ENCODE results near the gene NACC2. TPM values are rescaled to one million over a fixed set of nuclear protein-coding genes. Genes with fewer than 3 reads are reported as not detected.

NACC2 gene
- polyA plus RNA-seq, 4 donors, result 4.9 to 10.1 (median 8.0) TPM

GRCh38 chr9:135965124-135965756 lies 129.8 kb downstream of the NACC2 start:
- DNase-seq, result no peak
- Histone ChIP-seq H3K4me3 (ENCODE audit: low read depth in 1 of 3, low read length in 3 of 3) (no peak overlapping the region), H3K27ac (ENCODE audit: low read depth in 1 of 3, low read length in 2 of 3) (no peak overlapping the region), H3K27me3 (ENCODE audit: control insufficient read depth in 3 of 3, insufficient read depth in 3 of 3, low read length in 3 of 3) (no peaks in the 10 kb centered on the region), H3K36me3 (ENCODE audit: control insufficient read depth in 3 of 3, insufficient read depth in 2 of 3, low read depth in 1 of 3, low read length in 3 of 3) (no peaks in the 10 kb centered on the region), H3K9me3 (ENCODE audit: control insufficient read depth in 2 of 2, insufficient read depth in 1 of 2, low read depth in 1 of 2, low read length in 1 of 2) (no peaks in the 10 kb centered on the region), H3K4me1 (ENCODE audit: control insufficient read depth in 3 of 3, insufficient read depth in 2 of 3, low read depth in 1 of 3, low read length in 2 of 3) (peaks cover 0 to 4% (median 0%) of the 10 kb centered on the region in 3 donors)
- no peak for FAIRE-seq
- WGBS, 3 donors, result 62 to 68% (median 65%) methylated on average over 11 of the region's 11 CpGs

- Histone ChIP-seq H3K27ac (ENCODE audit: low read depth in 1 of 3, low read length in 2 of 3) (no peak overlapping the region), H3K9me3 (ENCODE audit: control insufficient read depth in 2 of 2, insufficient read depth in 1 of 2, low read depth in 1 of 2, low read length in 1 of 2) (no peaks in the 10 kb centered on the region), H3K27me3 (ENCODE audit: control insufficient read depth in 3 of 3, insufficient read depth in 3 of 3, low read length in 3 of 3) (no peaks in the 10 kb centered on the region), H3K4me3 (ENCODE audit: low read depth in 1 of 3, low read length in 3 of 3) (no peak overlapping the region), H3K4me1 (ENCODE audit: control insufficient read depth in 3 of 3, insufficient read depth in 2 of 3, low read depth in 1 of 3, low read length in 2 of 3) (peaks cover 0 to 4% (median 0%) of the 10 kb centered on the region in 3 donors), H3K36me3 (ENCODE audit: control insufficient read depth in 3 of 3, insufficient read depth in 2 of 3, low read depth in 1 of 3, low read length in 3 of 3) (no peaks in the 10 kb centered on the region)
- DNase-seq (no peak), FAIRE-seq (no peak)
- 46 to 70% (median 53%) methylated on average over 10 of the region's 10 CpGs for WGBS, 3 donors
Measured at GRCh38 chr9:135963938-135964337, 131.2 kb downstream of the NACC2 start.

GRCh38 chr9:135963338-135963737 lies 131.8 kb downstream of the NACC2 start:
- DNase-seq (no peak), FAIRE-seq (no peak)
- no peaks in the 10 kb centered on the region for H3K9me3 ChIP-seq (ENCODE audit: control insufficient read depth in 2 of 2, insufficient read depth in 1 of 2, low read depth in 1 of 2, low read length in 1 of 2)
- H3K4me3 ChIP-seq (ENCODE audit: low read depth in 1 of 3, low read length in 3 of 3), result no peak overlapping the region
- no peak overlapping the region for H3K27ac ChIP-seq (ENCODE audit: low read depth in 1 of 3, low read length in 2 of 3)
- H3K36me3 ChIP-seq (ENCODE audit: control insufficient read depth in 3 of 3, insufficient read depth in 2 of 3, low read depth in 1 of 3, low read length in 3 of 3), result peaks cover 0 to 4% (median 0%) of the 10 kb centered on the region in 3 donors
- no peaks in the 10 kb centered on the region for H3K27me3 ChIP-seq (ENCODE audit: control insufficient read depth in 3 of 3, insufficient read depth in 3 of 3, low read length in 3 of 3)
- H3K4me1 ChIP-seq (ENCODE audit: control insufficient read depth in 3 of 3, insufficient read depth in 2 of 3, low read depth in 1 of 3, low read length in 2 of 3), result peaks cover 0 to 4% (median 0%) of the 10 kb centered on the region in 3 donors
- WGBS, 3 donors, result 84 to 88% (median 88%) methylated on average over 8 of the region's 8 CpGs

- Histone ChIP-seq H3K36me3 (ENCODE audit: control insufficient read depth in 3 of 3, insufficient read depth in 2 of 3, low read depth in 1 of 3, low read length in 3 of 3) (peaks cover 0 to 6% (median 0%) of the 10 kb centered on the region in 3 donors), H3K4me3 (ENCODE audit: low read depth in 1 of 3, low read length in 3 of 3) (no peak overlapping the region), H3K4me1 (ENCODE audit: control insufficient read depth in 3 of 3, insufficient read depth in 2 of 3, low read depth in 1 of 3, low read length in 2 of 3) (peaks cover 0 to 3% (median 0%) of the 10 kb centered on the region in 3 donors), H3K27ac (ENCODE audit: low read depth in 1 of 3, low read length in 2 of 3) (no peak overlapping the region), H3K9me3 (ENCODE audit: control insufficient read depth in 2 of 2, insufficient read depth in 1 of 2, low read depth in 1 of 2, low read length in 1 of 2) (no peaks in the 10 kb centered on the region), H3K27me3 (ENCODE audit: control insufficient read depth in 3 of 3, insufficient read depth in 3 of 3, low read length in 3 of 3) (no peaks in the 10 kb centered on the region)
- 57 to 64% (median 61%) methylated on average over 11 of the region's 11 CpGs for WGBS, 3 donors
- DNase-seq (no peak), FAIRE-seq (no peak)
Measured at GRCh38 chr9:135962696-135963307, 132.3 kb downstream of the NACC2 start.

GRCh38 chr9:135961811-135962695 lies 133.0 kb downstream of the NACC2 start:
- Histone ChIP-seq H3K4me1 (ENCODE audit: control insufficient read depth in 3 of 3, insufficient read depth in 2 of 3, low read depth in 1 of 3, low read length in 2 of 3) (no peaks in the 10 kb centered on the region), H3K27ac (ENCODE audit: low read depth in 1 of 3, low read length in 2 of 3) (no peak overlapping the region), H3K9me3 (ENCODE audit: control insufficient read depth in 2 of 2, insufficient read depth in 1 of 2, low read depth in 1 of 2, low read length in 1 of 2) (no peaks in the 10 kb centered on the region), H3K36me3 (ENCODE audit: control insufficient read depth in 3 of 3, insufficient read depth in 2 of 3, low read depth in 1 of 3, low read length in 3 of 3) (peaks cover 0 to 6% (median 0%) of the 10 kb centered on the region in 3 donors), H3K27me3 (ENCODE audit: control insufficient read depth in 3 of 3, insufficient read depth in 3 of 3, low read length in 3 of 3) (no peaks in the 10 kb centered on the region), H3K4me3 (ENCODE audit: low read depth in 1 of 3, low read length in 3 of 3) (no peak overlapping the region)
- FAIRE-seq (no peak), DNase-seq (peak in 1 of 2 donors; percentile 11)
- WGBS, 3 donors, result 29 to 38% (median 34%) methylated on average over 15 of the region's 15 CpGs

- FAIRE-seq, result no peak
- Histone ChIP-seq H3K4me1 (ENCODE audit: control insufficient read depth in 3 of 3, insufficient read depth in 2 of 3, low read depth in 1 of 3, low read length in 2 of 3) (no peaks in the 10 kb centered on the region), H3K27me3 (ENCODE audit: control insufficient read depth in 3 of 3, insufficient read depth in 3 of 3, low read length in 3 of 3) (no peaks in the 10 kb centered on the region), H3K36me3 (ENCODE audit: control insufficient read depth in 3 of 3, insufficient read depth in 2 of 3, low read depth in 1 of 3, low read length in 3 of 3) (peaks cover 0 to 6% (median 0%) of the 10 kb centered on the region in 3 donors), H3K9me3 (ENCODE audit: control insufficient read depth in 2 of 2, insufficient read depth in 1 of 2, low read depth in 1 of 2, low read length in 1 of 2) (no peaks in the 10 kb centered on the region), H3K27ac (ENCODE audit: low read depth in 1 of 3, low read length in 2 of 3) (peak within 1 kb of the TSS; percentile 69 to 89 (median 87)), H3K4me3 (ENCODE audit: low read depth in 1 of 3, low read length in 3 of 3) (peak within 1 kb of the TSS; percentile 80 to 89 (median 83))
- peak; percentile 93 to 98 for DNase-seq
- 0 to 1% (median 0%) methylated on average over 37 to 53 of the region's 53 CpGs for WGBS, 3 donors
Measured at GRCh38 chr9:135961277-135961715, 133.8 kb downstream of the NACC2 start, which contains the start of gene UBAC1. TSS of gene UBAC1 (minus strand) at chr9:135961373. CDS start at chr9:135961162, 211 bp downstream.

- H3K4me1 ChIP-seq (ENCODE audit: control insufficient read depth in 3 of 3, insufficient read depth in 2 of 3, low read depth in 1 of 3, low read length in 2 of 3), result no peaks in the 10 kb centered on the region
- H3K9me3 ChIP-seq (ENCODE audit: control insufficient read depth in 2 of 2, insufficient read depth in 1 of 2, low read depth in 1 of 2, low read length in 1 of 2), result no peaks in the 10 kb centered on the region
- peaks cover 0 to 8% (median 0%) of the 10 kb centered on the region in 3 donors for H3K36me3 ChIP-seq (ENCODE audit: control insufficient read depth in 3 of 3, insufficient read depth in 2 of 3, low read depth in 1 of 3, low read length in 3 of 3)
- WGBS, 3 donors, result 0 to 1% (median 1%) methylated on average over 43 to 74 of the region's 74 CpGs
- H3K4me3 ChIP-seq (ENCODE audit: low read depth in 1 of 3, low read length in 3 of 3), result peak overlapping the region; percentile 80 to 89 (median 83)
- no peaks in the 10 kb centered on the region for H3K27me3 ChIP-seq (ENCODE audit: control insufficient read depth in 3 of 3, insufficient read depth in 3 of 3, low read length in 3 of 3)
- H3K27ac ChIP-seq (ENCODE audit: low read depth in 1 of 3, low read length in 2 of 3), result peak overlapping the region; percentile 69 to 89 (median 87)
- FAIRE-seq, result no peak
- DNase-seq, result peak in 1 of 2 donors; percentile 36
Measured at GRCh38 chr9:135960411-135961276, 134.4 kb downstream of the NACC2 start.
